ENCODE measurements around the gene DAW1. TPM values are rescaled to one million over a fixed set of nuclear protein-coding genes. Genes with fewer than 3 reads are reported as not detected.

The DAW1 gene
- total RNA-seq, 1 experiment from 2014 or later: 0.20 TPM

DNA sequence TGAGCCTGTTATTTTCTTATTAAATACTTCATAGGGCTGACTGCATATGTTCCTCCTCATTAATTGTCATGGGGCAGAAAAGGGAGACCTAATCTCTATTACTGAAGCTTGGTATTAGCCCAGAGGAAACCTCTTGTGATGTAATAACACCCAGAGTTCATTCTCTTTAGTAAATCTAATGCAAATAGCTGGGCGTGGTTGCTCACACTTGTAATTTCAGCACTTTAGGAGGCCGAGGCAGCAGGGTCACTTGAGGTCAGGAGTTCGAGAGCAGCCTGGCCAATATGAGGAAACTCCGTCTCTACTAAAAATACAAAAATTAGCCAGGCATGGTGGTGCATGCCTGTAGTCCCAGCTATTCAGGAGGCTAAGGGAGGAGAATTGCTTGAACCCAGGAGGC is 14.7 kb downstream of the DAW1 start:
- DNase-seq (ENCODE audit: low read depth, low spot score) (no peak), ATAC-seq (no peak)
- Histone ChIP-seq H3K4me1 (ENCODE audit: control insufficient read depth in 1 of 2, insufficient read depth in 2 of 2, low read length in 2 of 2) (peaks cover 3 to 15% of the 10 kb centered on the region in 2 experiments; a peak in 2 of 4 replicates), H3K9ac (ENCODE audit: low read length) (no peak overlapping the region), H3K9me2 (ENCODE audit: insufficient read depth) (no peaks in the 10 kb centered on the region), H3K36me3 (ENCODE audit: control insufficient read depth in 1 of 2, insufficient read depth in 2 of 2, low read length in 2 of 2) (no peaks in the 10 kb centered on the region), H3K27ac (ENCODE audit: low read depth, low read length) (no peak overlapping the region), H3K79me2 (ENCODE audit: insufficient read depth, low read length) (no peaks in the 10 kb centered on the region), H4K20me1 (ENCODE audit: insufficient read depth) (no peaks in the 10 kb centered on the region), H3K4me3 (replicated peaks in 1 of 2; ENCODE audit: low read depth in 1 of 2, low read length in 2 of 2) (no peak overlapping the region), H2AFZ (ENCODE audit: low read depth, low read length, poor library complexity, severe bottlenecking) (no peak overlapping the region), H3K27me3 (ENCODE audit: insufficient read depth, low read length) (no peaks in the 10 kb centered on the region), H3K9me3 (ENCODE audit: control insufficient read depth in 1 of 2, insufficient read depth in 1 of 2, low read depth in 1 of 2, low read length in 2 of 2) (no peaks in the 10 kb centered on the region), H3K4me2 (ENCODE audit: low read length) (no peak overlapping the region)
- ChIA-PET POLR2A (no interaction called here), RAD21 (ENCODE audit: low non-redundant PET in 1 of 2, low total read pairs in 2 of 2, uncharacterized antibody in 2 of 2, unreplicated experiment in 2 of 2) (no interaction called here), CTCF (interaction anchor here (0.9 to 1.1 kb wide), 4 partner anchors 24 to 406 kb away, joined by 3 to 4 read pairs (median 3); no protein-coding TSS in a partner anchor)
- no TSS peak for BruUV-seq (replicated peaks)
- TF ChIP-seq SP1 (IDR thresholded peaks at IDR 0.05; ENCODE audit: low read depth) (no peak), JUND (IDR thresholded peaks at IDR 0.05) (no peak), SRF (IDR thresholded peaks at IDR 0.05; ENCODE audit: low read depth) (no peak), ZBTB33 (IDR thresholded peaks at IDR 0.05; ENCODE audit: extremely low read depth, insufficient replicate concordance, low read length) (no peak), CEBPB (IDR thresholded peaks at IDR 0.05; ENCODE audit: low read depth) (no peak), ZNF274 (IDR thresholded peaks at IDR 0.05; ENCODE audit: low read depth, low read length) (no peak), ZFX (IDR thresholded peaks at IDR 0.05) (no peak), POLR2A (IDR thresholded peaks at IDR 0.05; ENCODE audit: borderline replicate concordance, extremely low read depth, insufficient read depth, insufficient read length) (no peak), RAD21 (IDR thresholded peaks at IDR 0.05; ENCODE audit: low read depth) (no peak), POLR2AphosphoS5 (IDR thresholded peaks at IDR 0.05; ENCODE audit: low read depth, low read length) (no peak), ATF3 (IDR thresholded peaks at IDR 0.05) (no peak), CBX3 (IDR thresholded peaks at IDR 0.05; ENCODE audit: low read depth) (no peak), FOSL1 (IDR thresholded peaks at IDR 0.05; ENCODE audit: low read depth) (no peak), YY1 (IDR thresholded peaks at IDR 0.05; ENCODE audit: extremely low read depth, insufficient replicate concordance, low read depth, low read length) (no peak), TCF7L2 (IDR thresholded peaks at IDR 0.05; ENCODE audit: borderline replicate concordance, extremely low read depth, insufficient read depth, insufficient read length) (no peak), SIN3A (IDR thresholded peaks at IDR 0.05; ENCODE audit: low read depth) (no peak)
- TF ChIP-seq, protein P1, sequence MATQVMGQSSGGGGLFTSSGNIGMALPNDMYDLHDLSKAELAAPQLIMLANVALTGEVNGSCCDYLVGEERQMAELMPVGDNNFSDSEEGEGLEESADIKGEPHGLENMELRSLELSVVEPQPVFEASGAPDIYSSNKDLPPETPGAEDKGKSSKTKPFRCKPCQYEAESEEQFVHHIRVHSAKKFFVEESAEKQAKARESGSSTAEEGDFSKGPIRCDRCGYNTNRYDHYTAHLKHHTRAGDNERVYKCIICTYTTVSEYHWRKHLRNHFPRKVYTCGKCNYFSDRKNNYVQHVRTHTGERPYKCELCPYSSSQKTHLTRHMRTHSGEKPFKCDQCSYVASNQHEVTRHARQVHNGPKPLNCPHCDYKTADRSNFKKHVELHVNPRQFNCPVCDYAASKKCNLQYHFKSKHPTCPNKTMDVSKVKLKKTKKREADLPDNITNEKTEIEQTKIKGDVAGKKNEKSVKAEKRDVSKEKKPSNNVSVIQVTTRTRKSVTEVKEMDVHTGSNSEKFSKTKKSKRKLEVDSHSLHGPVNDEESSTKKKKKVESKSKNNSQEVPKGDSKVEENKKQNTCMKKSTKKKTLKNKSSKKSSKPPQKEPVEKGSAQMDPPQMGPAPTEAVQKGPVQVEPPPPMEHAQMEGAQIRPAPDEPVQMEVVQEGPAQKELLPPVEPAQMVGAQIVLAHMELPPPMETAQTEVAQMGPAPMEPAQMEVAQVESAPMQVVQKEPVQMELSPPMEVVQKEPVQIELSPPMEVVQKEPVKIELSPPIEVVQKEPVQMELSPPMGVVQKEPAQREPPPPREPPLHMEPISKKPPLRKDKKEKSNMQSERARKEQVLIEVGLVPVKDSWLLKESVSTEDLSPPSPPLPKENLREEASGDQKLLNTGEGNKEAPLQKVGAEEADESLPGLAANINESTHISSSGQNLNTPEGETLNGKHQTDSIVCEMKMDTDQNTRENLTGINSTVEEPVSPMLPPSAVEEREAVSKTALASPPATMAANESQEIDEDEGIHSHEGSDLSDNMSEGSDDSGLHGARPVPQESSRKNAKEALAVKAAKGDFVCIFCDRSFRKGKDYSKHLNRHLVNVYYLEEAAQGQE (IDR thresholded peaks at IDR 0.05; ENCODE audit: low read depth): no peak
- TF ChIP-seq, protein P2, sequence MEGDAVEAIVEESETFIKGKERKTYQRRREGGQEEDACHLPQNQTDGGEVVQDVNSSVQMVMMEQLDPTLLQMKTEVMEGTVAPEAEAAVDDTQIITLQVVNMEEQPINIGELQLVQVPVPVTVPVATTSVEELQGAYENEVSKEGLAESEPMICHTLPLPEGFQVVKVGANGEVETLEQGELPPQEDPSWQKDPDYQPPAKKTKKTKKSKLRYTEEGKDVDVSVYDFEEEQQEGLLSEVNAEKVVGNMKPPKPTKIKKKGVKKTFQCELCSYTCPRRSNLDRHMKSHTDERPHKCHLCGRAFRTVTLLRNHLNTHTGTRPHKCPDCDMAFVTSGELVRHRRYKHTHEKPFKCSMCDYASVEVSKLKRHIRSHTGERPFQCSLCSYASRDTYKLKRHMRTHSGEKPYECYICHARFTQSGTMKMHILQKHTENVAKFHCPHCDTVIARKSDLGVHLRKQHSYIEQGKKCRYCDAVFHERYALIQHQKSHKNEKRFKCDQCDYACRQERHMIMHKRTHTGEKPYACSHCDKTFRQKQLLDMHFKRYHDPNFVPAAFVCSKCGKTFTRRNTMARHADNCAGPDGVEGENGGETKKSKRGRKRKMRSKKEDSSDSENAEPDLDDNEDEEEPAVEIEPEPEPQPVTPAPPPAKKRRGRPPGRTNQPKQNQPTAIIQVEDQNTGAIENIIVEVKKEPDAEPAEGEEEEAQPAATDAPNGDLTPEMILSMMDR (IDR thresholded peaks at IDR 0.05 in 2 of 3, conservative IDR thresholded peaks at IDR 0.05 in 1 of 3; ENCODE audit: borderline replicate concordance in 1 of 3, insufficient read depth in 1 of 3, low read depth in 2 of 3, low read length in 2 of 3): no peak
- TF ChIP-seq, protein P3, sequence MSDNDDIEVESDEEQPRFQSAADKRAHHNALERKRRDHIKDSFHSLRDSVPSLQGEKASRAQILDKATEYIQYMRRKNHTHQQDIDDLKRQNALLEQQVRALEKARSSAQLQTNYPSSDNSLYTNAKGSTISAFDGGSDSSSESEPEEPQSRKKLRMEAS (IDR thresholded peaks at IDR 0.05): no peak
- intact Hi-C loops (cut with micrococcal nuclease): loop anchor here (5.0 to 10.0 kb wide), 3 partner anchors 141 to 1391 kb away; partner anchors contain the start of gene SCYGR8
